Mesenteric fat pad (tissue), 1 donor: ENCODE data around the gene SEC14L1. TPM values are rescaled to one million over a fixed set of nuclear protein-coding genes. Genes with fewer than 3 reads are reported as not detected.
"Not testable (repeated sequence)": the region's sequence is repeated elsewhere in the genome, so short reads cannot be mapped to it uniquely, and the experiment has no call there.

ENCODE experiments used
- DNase-seq: peaks from one replicate; pipeline ENCODE4 v3.0.0-alpha.2; 2020; ENCODE audit warnings: low spot score
- total RNA-seq: library from RNA; stranded (reverse); fragmentation: NEBNext Ultra II Directional; extraction: Animal tissue kit (Norgen Biotek cat#: 25700); gene quantifications from one replicate; pipeline ENCODE4 v1.2.1, GENCODE V29; 2021
- donor health status: DM: yes; HTN: yes; CAD: no.

Gene SEC14L1
- total RNA-seq, 1 donor from 2014 or later: 192 TPM

GRCh38 chr17:77231076-77231871, 90.5 kb downstream of the SEC14L1 start:
- DNase-seq: no peak

DNA sequence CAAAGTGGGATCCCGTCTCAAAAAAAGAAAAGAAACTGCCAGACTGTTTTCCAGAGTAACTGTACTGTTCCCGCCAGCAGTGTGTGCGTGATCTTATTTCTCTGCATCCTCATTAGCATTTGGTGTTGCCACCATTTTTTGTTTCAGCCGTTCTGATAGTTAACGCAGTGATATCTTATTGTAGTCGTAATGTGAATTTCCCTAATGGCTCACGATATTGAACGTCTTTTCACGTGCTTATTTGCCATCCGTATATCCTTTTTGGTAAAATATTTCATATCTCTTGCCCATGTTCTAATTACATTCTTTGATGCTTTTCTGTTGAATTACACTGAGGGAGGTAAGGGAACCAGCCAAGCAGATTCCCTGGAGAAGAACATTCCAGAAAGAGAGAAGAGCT, 92.4 kb downstream of the SEC14L1 start:
- DNase-seq: no peak

- no peak for DNase-seq
These were observed 93.0 kb downstream of the SEC14L1 start for GRCh38 chr17:77233635-77234334.

DNA sequence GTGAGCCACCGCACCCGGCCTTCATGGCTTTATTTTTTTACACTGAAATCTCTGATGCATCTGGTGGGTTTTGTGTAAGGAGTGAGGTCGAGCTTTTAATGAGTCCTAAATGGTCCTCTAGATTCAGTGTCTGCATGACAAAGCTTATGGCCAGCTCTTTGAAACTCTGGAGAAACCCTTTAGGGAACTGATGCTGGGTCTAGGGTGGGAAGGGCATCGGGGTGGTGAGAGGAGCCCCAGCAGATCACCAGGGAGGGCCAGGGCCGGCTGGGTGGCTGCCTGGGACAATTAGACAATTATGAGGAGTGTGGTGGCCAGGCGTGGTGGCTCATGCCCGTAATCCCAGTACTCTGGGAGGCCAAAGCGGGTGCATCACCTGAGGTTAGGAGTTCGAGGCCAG, 93.9 kb downstream of the SEC14L1 start:
- no peak for DNase-seq

- DNase-seq: no peak
These were observed 94.7 kb downstream of the SEC14L1 start for GRCh38 chr17:77235370-77235941.

DNA sequence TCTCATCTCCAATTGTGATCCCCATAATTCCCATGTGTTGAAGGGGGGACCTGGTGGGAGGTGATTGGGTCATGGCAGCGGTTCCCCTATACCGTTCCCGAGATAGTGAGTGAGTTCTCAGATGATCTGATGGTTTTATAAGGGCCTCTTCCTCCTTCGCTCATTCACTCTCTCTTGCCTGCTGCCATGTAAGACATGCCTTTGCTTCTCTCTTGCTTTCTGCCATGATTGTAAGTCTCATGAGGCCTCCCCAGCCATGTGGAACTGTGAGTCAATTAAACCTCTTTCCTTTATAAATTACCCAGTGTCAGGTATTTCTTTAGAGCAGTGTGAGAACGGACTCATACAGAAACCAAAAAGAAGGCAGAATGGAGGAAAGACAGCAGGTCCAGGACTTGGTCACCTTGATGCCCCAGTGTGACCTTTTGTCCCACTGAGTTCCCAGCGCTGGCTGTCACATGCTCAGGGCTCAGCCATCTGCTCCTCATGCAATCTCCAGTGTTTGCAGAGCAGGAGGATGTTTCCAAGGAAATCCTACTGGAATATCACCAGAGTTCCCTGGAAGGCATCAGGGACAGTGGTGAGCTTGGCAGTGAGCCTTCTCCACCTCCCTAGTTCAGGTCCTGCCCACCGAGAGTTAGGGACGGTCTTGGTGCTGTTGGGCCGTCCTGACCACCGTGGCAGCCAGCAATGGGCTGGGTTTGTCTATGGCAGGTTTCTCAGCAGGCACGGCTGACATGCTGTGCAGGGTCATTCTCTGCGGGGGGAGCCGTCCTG, 96.7 kb downstream of the SEC14L1 start:
- no peak for DNase-seq

DNA sequence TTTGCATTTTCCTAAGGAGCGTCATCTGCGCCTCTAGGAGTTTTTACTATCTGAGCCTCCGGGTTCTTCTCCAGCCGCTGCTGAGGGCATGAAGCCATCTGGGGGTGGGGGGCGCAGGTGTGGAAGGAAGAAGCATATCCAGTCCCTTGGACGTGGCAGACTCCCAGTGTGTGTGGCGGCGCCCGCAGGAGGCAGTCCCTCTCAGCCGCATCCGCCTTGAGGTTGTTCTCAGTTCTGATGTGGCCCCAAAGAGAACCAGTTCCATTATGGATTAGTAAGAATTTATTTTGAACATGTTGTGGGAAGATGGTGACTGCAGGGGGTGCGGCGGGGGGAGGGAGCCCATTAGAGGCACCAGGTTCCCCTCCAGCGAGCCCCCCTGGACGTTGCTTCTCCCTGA, 100.2 kb downstream of the SEC14L1 start:
- DNase-seq: no peak

DNA sequence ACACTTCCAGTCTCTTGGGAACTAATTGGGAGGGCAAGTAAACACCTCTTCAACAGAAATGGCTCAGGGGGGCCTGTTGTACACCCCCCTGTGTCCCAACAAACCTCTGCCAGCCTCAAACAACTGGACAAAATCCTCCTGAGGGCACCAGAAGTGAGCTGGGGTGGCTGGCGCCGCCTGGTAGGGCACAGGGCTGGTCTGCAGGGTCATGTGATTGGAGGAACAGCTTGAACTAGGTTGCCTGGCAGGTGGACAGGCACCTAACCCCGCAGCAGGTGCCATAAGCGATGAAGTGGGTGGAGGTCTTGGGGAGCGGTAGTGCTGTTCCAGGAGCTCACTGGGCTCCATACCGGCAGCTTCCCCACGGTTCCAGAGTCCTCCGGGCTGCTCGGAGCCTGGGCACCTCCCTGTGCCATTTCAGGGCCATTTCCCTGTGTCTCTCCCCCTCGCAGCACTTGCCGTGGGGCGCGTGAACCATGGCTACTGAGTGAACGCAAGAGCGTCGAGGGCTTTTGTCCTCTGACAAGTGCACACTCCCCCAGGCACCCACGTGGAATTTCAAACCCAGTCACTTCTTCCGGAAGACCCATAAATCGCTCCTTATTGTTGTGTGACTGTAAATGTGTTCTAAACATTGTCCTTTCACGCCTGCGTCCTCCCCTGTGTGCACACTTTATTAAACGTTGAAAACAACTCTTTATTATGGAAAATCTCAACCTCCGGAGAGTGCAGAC, 101.5 kb downstream of the SEC14L1 start:
- DNase-seq: no peak

GRCh38 chr17:77245162-77245926, 104.6 kb downstream of the SEC14L1 start:
- DNase-seq: no peak

- DNase-seq: no peak
These were observed 105.6 kb downstream of the SEC14L1 start for GRCh38 chr17:77246110-77247047.

GRCh38 chr17:77247048-77247541, 106.3 kb downstream of the SEC14L1 start:
- peak; percentile 95 for DNase-seq

DNA sequence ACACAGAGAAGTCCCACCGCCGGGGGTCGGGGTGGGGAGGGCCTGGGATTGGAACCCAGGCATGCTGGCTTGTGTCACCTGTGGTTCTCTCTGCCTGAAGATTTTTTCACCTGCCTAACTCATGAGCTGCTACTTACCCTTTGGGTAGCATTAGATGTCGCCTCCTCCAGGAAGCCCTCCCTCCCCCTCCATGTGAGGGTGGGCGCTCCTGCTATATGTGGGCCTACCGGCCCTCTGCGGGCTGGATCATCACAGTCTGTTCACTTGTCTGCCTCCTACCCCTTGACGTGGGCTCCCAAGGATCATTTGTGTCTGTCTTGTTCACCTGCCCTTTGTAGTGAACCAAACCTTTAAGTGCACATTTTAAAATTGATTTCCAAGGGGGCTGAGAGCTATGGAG, 106.8 kb downstream of the SEC14L1 start:
- no peak for DNase-seq

DNA sequence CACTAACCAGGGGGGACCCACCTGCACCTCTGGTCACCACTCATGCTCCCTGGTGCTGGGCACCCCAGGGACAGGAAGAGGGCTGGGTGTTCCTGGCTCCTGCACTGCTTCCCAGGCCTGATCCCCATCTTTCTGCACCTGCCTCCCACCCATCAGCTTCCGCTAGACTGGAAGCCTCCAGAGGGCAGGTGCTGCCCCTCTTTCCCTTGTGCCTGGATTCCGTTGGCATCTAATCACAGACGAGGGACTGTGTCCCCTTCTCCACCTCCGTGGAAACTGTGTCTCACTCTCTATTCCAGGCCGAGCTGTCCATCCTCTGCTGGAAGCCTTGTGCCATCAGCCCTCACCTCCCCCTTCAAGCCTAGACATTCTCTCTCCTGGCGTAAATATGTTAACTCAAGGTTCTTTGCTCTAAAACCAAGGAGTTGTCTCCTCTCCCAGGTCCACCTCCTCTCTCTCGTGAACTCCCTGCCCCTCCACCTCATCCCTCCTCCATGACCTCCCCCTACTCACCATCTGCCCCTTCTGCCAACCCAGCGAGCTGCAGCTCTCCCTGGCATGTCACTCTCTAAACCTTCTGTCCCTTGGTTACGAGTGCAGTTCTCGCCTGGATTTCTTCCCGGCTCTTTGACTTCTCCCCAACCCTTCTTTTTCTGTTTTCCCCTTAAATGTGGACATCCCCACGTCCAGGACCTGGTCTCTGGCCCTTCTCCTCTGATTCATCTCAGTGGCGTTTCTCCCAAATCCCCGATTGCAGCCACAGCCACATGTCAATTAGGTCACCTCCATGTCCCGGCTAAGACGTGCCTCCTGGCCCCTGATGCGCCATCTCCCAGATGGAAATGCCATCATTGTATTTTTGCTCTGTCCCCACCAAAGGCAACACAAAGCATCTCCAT, 107.7 kb downstream of the SEC14L1 start:
- no peak for DNase-seq

- no peak for DNase-seq
These were observed 110.9 kb downstream of the SEC14L1 start for GRCh38 chr17:77251622-77252183.

DNA sequence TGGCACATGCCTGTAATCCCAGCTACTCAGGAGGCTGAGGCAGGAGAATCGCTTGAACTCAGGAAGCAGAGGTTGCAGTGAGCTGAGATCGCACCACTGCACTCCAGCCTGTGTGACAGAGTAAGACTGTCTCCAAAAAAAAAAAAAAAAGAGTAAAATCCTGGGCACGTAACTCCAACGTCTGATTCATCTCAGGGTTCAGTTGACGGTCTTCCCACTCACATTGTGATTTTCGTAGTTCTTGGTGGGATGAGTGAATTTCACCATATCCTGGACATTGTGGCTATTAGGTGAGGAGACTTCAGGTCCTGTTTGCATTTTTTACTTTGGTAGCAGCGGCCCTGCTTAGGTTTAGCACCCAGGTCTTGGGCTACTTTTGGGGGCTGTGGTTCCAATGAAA, 111.5 kb downstream of the SEC14L1 start:
- not testable (repeated sequence) for DNase-seq

DNA sequence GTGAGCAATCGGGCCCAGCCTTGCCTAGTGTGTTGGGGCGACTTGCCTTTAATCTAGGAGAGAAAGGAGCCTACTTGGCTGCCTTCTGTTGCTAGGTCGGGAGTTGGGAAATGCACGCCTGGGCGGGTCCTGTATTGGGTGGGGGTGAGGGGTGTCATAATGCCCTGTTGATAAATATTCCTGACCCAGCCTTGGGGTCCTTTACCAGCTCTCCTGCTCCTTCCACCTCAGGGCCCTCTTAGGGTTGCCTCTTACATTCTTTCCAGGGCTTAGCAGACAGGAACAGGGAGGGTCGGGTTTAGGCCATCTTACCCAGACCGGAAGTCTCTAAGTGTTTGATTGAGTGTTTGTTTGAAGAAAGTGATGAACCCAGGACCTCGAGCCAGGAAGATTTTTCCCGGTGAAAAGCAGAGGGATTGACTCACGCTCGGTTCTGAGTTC, 112.9 kb downstream of the SEC14L1 start:
- DNase-seq: no peak
